ENCODE measurements around the gene SDK2. TPM values are rescaled to one million over a fixed set of nuclear protein-coding genes. Genes with fewer than 3 reads are reported as not detected.

SDK2 gene
- total and polyA plus RNA-seq, 2 experiments from 2014 or later = 0.74 to 5.1 TPM

GRCh38 chr17:73522696-73523095 is 121.5 kb downstream of the SDK2 start:
- no peak for TF ChIP-seq EZH2 (IDR thresholded peaks at IDR 0.05; ENCODE audit: low read depth, unreplicated experiment)
- TF ChIP-seq CTCF (conservative IDR thresholded peaks at IDR 0.05; ENCODE audit: low read depth in 2 of 2) = no peak
- no peak for TF ChIP-seq ETS1 (IDR thresholded peaks at IDR 0.05)
- TF ChIP-seq REST (IDR thresholded peaks at IDR 0.05; ENCODE audit: unreplicated experiment) = no peak
- TF ChIP-seq ZNF114 (CRISPR knock-in tag; IDR thresholded peaks at IDR 0.05) = no peak
- TF ChIP-seq POLR2AphosphoS5 (IDR thresholded peaks at IDR 0.05; ENCODE audit: low read depth) = no peak
- no peak for TF ChIP-seq ZNF331 (CRISPR knock-in tag; IDR thresholded peaks at IDR 0.05; ENCODE audit: low read depth)
- no peak for TF ChIP-seq NANOG (IDR thresholded peaks at IDR 0.05; ENCODE audit: borderline replicate concordance)
- TF ChIP-seq STAT1 (IDR thresholded peaks at IDR 0.05; ENCODE audit: unreplicated experiment) = no peak
- no peak for TF ChIP-seq CREB1 (CRISPR knock-in tag; IDR thresholded peaks at IDR 0.05; ENCODE audit: low read depth)
- no peak for TF ChIP-seq JUNB (IDR thresholded peaks at IDR 0.05; ENCODE audit: unreplicated experiment)
- no peak for TF ChIP-seq ZNF462 (CRISPR knock-in tag; IDR thresholded peaks at IDR 0.05)
- TF ChIP-seq EZH2phosphoT487 (IDR thresholded peaks at IDR 0.05; ENCODE audit: unreplicated experiment) = no peak
- H3K27ac Mint-ChIP-seq = no peak overlapping the region

More at GRCh38 chr17:73522696-73523095, 121.5 kb downstream of the SDK2 start:
- H2AFZ ChIP-seq = no peak overlapping the region
- H3F3A ChIP-seq (replicated peaks; ENCODE audit: low read depth) = no peaks in the 10 kb centered on the region
- no peaks in the 10 kb centered on the region for H3K79me2 ChIP-seq (replicated peaks; ENCODE audit: insufficient read depth)
- no peaks in the 10 kb centered on the region for H3K36me3 ChIP-seq (ENCODE audit: insufficient read depth)
- no peaks in the 10 kb centered on the region for H3K27me3 ChIP-seq (ENCODE audit: insufficient read depth)
- no peaks in the 10 kb centered on the region for H3K9me2 ChIP-seq (ENCODE audit: insufficient read depth)
- no peaks in the 10 kb centered on the region for H4K20me1 ChIP-seq (replicated peaks; ENCODE audit: insufficient read depth)
- H3K27ac ChIP-seq (ENCODE audit: low read depth) = no peak overlapping the region
- Mint-ChIP-seq H3K4me1 (peaks cover 9% of the 10 kb centered on the region; the same call in 1 of the 3 replicates), H3K4me3 (no peak overlapping the region), H3K9me3 (no peaks in the 10 kb centered on the region), H3K27me3 (ENCODE audit: insufficient read depth, low read depth, poor library complexity) (peaks cover 3% of the 10 kb centered on the region), H3K36me3 (ENCODE audit: low read depth) (no peaks in the 10 kb centered on the region)
- ATAC-seq = no peak
- DNase-seq (ENCODE audit: low spot score) = no peak
- H3K4me3 ChIP-seq = no peak overlapping the region
- no peaks in the 10 kb centered on the region for H3K4me1 ChIP-seq (ENCODE audit: insufficient read depth)
- no peak overlapping the region for H3K4me2 ChIP-seq
